Gastrocnemius medialis (tissue), 4 donors: ENCODE measurements around the gene UGCG.

Source experiments
- POLR2A ChIP-seq, 2 donors: fragments of 450-650 bp; IDR thresholded peaks; one replicate each; pipeline ENCODE4 v1.6.1; 2017; ENCODE audit warnings: antibody characterized with exemption in 2 of 2, mild to moderate bottlenecking in 2 of 2, moderate library complexity in 2 of 2
- TF ChIP-seq, protein P1 (sequence below), 5 experiments: fragments of 450-650 bp in 3 of 5; fragments of 200-600 bp in 2 of 5; sonication (generic) in 2 of 5; IDR thresholded peaks in 4 of 5; conservative IDR thresholded peaks in 1 of 5; 1 replicate in 4 of 5; 2 replicates in 1 of 5; pipeline ENCODE4 v1.5.1; 2016 to 2019; ENCODE audit warnings: antibody characterized with exemption in 5 of 5, mild to moderate bottlenecking in 3 of 5, moderate library complexity in 3 of 5

DNA sequence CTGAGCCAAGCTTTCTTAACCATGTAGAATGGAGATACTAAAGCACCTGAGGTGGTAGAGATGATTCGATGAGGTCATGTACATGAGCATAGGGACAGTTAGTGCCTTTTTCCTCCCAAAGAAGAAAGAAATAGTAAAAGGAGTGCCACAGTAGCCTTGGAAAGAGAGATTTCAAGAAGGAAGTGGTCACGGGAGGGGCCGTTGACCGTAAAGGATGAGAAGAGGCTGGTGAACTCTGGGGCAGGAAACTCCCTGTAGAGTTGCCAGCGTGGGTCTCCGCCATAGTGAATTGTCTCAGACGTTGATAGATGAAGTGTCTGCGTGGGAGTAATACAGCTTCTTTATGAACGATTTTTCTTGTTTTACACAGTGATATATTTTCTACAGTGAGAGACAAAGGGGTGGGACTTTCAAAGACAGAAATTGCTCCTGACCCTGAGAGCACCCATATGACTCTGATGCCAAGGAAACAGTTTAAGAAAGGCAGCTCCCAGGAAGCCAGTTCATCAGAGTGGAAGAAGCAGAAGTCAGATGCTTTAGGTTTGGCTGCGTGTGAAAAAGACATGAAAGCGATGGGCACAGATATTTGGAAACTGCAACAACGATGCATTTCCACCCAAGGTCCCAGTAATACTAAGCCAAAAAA is 41.3 kb downstream of the UGCG start:
- TF ChIP-seq, protein P1, sequence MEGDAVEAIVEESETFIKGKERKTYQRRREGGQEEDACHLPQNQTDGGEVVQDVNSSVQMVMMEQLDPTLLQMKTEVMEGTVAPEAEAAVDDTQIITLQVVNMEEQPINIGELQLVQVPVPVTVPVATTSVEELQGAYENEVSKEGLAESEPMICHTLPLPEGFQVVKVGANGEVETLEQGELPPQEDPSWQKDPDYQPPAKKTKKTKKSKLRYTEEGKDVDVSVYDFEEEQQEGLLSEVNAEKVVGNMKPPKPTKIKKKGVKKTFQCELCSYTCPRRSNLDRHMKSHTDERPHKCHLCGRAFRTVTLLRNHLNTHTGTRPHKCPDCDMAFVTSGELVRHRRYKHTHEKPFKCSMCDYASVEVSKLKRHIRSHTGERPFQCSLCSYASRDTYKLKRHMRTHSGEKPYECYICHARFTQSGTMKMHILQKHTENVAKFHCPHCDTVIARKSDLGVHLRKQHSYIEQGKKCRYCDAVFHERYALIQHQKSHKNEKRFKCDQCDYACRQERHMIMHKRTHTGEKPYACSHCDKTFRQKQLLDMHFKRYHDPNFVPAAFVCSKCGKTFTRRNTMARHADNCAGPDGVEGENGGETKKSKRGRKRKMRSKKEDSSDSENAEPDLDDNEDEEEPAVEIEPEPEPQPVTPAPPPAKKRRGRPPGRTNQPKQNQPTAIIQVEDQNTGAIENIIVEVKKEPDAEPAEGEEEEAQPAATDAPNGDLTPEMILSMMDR (IDR thresholded peaks at IDR 0.05 in 4 of 5, conservative IDR thresholded peaks at IDR 0.05 in 1 of 5) = no peak
- TF ChIP-seq POLR2A (IDR thresholded peaks at IDR 0.05) = no peak
